HG03442 (cell line): ENCODE measurements around the gene CEMP1.
A peak's percentile ranks its signal among the peaks of the same experiment; 100 is the strongest.
"Not testable (repeated sequence)": the region's sequence is repeated elsewhere in the genome, so short reads cannot be mapped to it uniquely, and the experiment has no call there.

ENCODE experiments used
- ATAC-seq: cut with Tn5 transposase; IDR thresholded peaks from one replicate; pipeline ENCODE4 v1.9.1; 2021; ENCODE audit warnings: mild to moderate bottlenecking, moderate library complexity; ENCODE audit not compliant: unreplicated experiment

CEMP1 gene

DNA sequence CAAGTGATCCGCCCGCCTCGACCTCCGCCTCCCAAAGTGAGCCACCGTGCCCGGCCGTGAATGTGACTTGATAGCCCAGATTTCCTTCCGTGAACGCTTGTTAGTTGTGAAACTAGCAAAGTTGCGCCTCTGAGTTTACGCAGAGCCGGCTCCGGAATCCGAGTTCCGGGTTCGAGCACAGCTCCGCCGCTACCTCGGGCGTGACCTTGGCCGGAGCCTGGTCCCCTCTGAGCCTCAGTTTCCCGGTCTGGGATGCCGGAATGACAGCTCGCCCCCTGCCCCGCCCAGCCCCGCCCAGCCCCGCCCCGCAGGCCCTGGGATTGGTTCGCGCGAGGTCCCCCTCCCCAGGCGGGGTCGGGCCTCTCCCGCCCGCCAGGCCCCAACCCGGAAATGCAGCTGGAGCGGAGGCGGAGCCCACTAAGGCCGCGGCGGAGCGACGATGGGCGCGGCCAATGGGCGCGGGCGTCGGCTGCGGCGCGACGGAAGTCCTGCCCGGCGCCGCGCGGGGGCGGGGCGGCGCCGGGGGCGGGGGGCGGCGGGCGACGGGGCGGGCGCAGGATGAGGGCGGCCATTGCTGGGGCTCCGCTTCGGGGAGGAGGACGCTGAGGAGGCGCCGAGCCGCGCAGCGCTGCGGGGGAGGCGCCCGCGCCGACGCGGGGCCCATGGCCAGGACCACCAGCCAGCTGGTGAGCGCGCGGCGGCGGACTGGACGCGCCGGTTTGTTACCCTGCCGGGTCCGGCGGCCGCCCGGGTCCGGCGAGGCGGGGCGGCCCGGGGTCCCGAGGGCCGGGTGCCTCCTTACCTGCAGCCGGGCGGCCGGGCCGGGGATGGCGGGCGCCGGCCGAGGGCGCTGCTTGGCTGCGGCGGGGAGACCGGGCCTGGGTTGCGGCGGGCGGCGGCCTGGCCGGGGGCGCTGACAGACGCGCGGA is 6.5 kb upstream of the CEMP1 start, which contains the start of gene PDPK1:
PDPK1 (plus strand) TSS at position 571 of the 929 bp plus-strand sequence; CDS start at position 663, 92 bp downstream.
- ATAC-seq: peak; percentile 87

DNA sequence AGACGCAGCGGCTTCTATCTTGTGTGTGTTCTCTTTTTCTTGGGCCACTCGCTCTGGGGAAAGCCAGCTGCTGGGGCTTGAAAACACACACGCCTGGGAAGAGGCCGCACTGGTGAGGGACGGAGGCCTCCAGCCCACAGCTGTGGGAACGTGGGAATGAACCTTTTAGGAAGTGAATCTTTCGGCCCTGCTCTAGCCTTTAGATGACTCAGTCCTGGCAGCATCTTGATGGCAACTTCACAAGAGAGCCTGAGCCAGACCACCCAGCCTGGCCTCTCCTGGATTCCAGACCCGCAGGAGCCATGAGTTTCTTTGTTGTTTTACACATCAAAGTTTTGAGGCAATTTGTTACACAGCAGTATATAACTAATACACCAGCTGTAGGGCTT is 4.4 kb upstream of the CEMP1 start:
- no peak for ATAC-seq

DNA sequence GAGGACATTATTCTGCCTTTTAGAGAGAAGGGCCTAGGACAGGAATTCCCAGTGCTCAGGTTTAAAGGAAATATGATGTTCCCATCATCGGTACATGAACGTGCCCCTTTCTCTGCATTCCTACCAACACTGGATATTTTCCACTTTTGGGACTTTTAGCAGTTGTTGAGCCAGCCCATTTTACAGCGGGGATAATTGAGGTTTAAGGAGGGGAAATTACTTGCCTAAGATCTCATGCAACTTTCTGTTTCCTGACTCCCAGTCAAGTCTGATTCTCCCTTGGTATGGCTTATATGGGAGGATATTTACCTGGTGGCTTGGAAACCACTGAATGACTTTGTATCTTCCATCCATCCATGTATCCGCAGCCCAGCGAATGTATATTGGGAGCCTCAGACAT is 3.1 kb upstream of the CEMP1 start:
- not testable (repeated sequence) for ATAC-seq

DNA sequence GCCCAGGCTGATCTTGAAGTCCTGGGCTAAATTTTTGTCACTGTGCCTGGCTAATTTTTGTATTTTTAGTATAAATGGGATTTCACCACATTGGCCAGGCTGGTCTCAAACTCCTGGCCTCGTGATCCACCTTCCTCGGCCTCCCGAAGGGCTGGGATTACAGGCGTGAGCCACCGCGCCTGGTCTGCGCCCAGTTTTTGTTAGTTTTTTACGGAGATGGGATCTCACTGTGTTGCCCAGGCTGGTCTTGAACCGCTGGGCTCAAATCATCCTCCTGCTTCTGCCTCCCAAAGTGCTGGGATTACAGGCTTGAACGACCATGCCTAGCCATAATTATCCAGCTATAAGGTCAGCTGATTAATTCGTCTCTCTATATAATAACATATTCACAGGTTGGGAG is 2.7 kb upstream of the CEMP1 start:
- ATAC-seq: no peak

DNA sequence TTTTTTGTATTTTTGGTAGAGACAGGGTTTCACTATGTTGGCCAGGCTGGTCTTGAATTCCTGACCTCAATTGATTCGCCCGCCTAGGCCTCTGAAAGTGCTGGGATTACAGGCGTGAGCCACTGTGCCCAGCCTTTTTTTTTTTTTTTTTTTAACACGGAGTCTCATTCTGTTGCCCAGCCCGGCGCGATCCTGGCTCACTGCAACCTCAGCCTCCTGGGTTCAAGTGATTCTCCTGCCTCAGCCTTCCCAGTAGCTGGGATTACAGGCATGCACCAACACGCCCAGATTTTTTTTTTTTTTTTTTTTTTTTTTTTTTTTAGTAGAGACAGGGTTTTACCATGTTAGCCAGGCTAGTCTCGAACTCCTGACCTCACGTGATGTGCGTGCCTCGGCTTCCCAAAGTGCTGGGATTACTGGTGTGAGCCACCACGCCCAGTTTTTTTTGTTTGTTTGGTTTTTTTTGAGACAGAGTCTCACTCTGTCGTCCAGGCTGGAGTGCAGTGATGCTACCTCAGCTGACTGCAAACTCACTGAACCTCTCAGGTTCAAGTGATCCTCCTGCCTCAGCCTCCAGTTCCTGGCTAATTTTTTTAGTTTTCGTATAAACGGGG is 2.0 kb upstream of the CEMP1 start:
- not testable (repeated sequence) for ATAC-seq

DNA sequence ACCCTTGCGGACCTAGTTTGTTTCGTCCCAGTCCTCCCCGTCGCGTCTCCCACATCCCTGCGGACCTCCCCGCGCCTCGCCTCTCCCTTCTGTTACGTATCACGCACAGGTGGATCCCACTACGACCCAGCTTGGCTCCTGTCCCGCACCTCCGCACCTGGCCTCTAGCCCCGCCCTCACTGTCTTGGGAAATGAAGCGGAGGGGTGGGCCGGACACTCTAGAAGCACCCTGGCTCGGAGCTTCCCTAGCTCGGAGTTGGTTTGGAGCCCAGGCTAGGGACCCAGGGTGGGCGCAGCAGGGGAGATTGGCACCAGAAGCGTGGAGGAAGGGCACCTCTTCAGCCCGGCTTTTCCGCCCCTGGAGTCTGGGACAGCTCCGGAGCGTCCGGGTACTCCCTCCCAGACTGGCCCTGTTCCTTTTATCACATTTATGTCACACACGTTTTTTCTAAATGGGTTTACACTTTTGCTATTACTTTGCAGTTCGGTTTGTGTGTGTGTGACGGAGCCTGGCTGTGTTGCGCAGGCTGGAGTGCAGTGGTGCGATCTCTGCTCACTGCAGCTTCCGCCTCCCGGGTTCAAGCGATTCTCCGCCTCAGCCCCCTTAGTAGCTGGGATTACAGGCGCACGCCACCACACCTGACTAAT is 1.4 kb upstream of the CEMP1 start:
- no peak for ATAC-seq

DNA sequence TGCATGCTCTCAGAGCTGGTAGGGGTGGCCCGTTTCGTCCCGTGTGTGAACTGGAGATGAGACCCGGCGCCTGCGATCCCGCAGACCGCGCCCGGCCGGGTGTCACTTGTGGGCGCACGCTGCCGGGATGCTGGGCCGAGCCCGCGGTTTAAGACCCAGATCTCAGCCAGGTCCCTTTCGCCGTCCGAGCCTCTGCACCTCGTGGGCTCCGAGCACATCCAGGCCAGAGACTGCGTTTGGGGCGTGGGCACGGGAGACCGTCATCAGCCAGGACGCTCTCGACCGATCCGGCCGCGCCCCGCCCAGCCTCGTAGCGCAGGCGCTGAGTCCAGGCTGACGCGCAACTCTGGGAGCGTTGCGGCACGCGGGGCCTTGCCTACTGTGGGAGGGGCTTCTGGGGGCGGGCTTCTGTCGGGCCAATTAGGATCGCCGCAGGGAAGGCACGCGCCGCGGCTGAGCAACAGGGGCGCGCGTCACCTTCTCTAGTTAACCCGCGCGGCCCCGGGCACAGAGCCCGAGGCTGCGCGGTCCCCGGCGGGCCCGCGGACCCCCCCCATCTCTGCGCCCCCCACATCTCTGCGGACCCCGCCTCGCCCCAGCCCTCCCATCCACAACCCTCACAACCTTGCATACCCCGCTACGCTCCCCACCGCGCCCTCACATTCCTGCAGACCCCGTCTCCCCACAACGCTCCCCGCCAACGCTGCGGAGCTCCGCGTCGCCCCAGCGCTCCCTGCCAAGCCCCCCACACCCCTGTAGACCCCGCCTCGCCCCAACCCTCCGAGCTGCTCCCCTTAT is 687 bp upstream of the CEMP1 start:
- ATAC-seq: peak; percentile 80

DNA sequence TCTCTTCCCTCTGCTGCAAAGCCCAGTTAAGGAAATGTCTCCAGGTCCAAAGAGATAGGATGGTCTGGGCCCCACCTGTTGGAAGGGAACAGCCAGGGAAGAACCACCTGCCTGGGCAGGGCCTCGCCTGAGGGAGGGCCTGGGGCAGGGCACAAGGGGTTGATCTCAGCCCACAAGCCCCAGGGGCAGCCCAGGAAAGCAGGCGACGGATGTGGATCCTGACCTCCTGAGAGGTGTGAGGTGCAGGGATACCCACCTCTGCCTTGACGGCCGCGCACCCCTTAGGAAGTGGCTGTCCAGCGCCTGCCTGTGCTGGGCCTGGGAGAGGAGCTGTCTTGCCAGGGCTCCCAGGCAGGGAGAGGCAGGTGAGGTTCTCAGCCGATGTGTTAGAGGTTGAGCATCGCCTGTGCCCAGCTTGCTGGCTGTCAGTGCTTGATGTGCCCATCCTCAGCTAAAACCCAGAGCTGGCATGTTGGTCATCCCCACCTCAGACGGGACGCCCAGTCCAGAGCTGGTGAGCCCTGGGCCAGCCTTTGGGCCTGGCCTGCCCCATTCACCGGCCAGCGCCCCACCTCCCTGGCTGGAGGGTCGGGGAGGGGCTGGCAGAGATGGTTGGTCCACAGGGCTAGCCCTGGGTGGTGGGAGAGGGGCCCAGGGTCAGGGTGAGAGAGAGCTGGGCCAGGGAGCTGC is 434 bp downstream of the CEMP1 start:
- no peak for ATAC-seq

DNA sequence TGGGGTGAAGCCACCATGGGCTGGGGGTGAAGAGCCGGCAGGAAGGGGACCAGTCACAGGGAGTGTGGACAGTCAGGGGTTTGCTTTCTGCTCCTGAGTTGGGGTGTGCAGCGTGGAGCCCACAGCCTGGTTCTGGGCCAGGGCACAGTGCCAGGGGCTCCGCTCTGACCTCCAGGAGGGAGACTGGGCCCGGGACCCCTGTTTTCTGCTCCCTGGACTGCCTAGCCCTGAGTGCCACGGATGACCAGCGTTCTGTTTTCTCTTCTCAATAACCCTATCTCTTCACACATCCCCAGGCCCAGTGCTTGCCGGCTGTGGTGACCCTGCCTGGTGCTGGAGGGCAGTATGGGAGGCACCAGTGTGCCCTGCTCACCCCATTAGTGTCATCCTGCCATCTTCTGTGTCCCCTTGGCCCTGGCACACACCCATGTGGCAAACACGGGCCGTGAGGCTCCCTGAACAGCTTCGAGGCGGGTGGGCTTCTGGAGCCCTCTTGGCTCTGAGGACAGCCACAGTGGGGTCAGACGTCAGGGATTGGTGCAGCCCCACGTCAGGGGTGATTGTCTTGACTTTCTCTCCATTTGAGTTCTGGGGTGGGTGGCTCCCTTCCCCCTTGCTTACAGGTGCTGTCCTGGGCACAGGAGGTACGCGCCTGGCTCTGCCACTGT is 1.1 kb downstream of the CEMP1 start:
- no peak for ATAC-seq

DNA sequence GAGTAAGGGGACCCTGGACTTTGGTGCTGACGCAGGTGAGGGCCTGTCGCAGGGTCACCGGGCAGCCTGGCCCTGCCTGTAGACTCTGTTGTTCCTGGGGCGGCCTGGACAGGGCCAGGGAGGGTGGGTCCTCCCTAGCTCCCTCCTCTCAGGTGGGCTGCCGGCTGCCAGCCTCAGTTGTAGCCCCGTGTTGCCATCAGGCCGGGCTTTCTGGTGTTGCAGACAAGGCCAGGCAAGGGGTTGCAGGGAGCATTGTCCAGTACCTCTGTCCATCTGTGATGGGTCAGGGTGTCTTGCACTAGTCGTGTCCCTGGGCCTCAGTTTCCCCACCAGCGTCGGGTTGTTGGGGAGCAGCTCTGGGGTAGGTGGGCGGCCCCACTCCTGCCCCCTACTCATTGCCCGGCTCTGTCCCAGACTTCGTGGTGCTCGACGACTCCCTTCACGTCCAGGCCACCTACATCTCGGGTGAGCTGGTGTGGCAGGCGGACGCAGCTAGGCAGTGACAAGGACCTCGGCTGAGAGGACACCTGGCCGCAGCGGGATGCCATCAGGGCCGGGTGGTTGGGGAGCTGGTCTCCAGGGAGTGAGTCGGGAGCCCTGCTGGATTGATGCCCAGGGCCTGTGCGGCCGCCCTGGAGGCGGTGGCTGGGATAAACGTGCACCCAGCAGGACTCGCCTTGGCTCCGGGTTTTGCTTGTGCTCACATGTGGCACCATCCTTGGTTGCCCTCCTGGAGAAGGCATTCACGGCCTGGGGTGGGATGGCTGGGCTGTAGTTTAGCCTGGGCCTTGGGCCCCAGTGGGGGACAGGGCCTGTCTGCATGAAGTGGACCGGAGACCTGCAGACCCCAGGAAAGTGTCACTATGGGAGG is 1.9 kb downstream of the CEMP1 start:
- no peak for ATAC-seq

DNA sequence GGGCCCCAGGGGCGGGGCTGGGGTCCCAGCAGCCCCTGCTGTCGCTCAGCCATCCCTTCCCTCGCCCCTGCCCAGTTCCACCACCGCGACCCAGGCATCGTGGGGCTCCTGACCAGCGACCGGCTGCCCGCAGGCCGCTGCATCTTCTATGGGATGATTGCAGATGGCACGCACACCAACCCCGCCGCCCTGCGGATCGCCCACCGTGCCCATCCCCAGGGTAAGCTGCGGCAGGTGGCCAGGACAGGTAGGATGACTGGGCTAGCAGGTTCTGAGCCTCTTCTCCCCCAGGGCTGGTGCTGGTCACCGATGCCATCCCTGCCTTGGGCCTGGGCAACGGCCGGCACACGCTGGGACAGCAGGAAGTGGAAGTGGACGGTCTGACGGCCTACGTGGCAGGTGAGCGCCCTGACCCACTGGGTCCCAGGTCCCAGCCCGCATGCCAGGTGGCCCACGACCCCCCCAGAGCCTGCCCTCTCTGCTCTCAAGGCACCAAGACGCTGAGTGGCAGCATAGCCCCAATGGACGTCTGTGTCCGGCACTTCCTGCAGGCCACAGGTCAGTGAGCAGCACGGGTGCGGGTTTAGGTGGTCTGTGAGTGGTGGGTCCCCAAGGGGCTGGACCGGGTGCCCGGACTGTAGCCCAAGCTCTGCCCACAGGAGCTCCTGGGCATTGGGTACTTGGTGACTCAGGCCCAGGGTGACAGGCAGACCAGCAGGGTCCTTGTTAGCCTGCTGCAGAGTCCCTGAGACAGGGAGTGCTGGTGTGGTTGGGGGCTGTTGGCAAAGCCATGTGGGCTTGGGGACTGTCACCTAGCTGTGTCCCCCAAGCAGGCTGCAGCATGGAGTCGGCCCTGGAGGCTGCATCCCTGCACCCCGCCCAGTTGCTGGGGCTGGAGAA is 2.8 kb downstream of the CEMP1 start:
- no peak for ATAC-seq

DNA sequence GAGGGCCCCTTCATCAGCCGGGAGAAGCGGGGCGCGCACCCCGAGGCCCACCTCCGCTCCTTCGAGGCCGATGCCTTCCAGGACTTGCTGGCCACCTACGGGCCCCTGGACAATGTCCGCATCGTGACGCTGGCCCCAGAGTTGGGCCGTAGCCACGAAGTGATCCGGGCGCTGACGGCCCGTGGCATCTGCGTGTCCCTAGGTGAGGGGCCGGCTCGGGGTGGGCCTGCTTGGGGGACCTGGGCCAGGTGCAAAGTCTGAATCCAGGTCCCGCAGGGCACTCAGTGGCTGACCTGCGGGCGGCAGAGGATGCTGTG is 3.5 kb downstream of the CEMP1 start:
- no peak for ATAC-seq

DNA sequence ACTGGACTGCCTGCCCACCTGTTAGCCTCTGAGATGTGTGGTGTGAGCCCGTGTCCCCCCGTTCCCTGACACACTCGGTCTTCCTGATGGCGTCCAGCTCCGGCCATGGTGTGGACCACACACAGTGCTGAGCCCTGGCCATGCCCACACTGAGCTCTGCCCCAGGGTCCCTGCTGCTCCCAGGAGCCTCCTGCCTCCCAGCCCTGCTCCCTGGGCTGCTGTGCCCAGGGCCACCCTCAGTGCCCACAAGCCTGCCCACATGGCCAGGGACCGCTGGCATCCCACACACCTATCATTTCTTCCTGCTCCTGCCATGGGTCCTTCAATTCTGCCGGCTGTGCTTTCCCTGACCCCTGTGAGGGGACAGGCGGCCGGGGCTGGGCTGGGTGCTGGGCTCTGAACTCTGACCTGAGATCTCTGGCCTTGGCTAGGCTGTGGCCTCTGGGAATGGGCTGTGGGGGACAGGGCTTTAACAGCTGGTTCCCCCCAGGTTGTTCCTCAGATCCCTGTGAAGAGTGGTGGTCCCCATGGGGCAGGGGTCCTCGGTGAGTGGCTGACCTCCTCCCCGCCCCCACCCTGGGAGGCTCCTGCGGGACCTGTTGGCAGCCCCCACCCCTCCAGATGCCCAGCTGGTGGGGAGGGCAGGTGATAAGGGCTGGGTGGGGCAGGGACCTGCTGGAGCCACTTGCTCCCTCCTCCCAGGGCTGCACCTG is 4.0 kb downstream of the CEMP1 start:
- no peak for ATAC-seq

DNA sequence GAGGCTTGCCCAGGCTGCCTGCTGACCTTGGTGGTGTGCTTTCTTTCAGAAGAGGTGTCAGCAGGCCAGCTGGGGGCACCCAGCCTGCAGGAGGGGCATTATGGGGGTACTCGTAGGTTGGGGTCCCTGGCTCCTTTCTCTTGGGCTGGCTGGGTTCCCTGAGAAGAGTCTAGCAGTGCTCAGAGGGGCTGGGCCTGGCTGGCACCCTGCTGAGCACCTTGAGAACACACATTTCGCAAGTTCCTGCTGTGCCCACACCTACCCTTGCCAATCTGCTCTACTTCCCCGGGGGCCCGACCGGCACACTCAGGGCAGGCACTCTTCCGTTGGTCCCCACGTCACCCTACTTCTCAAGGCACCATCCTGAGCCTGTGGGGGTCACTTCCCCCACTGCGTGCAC is 5.1 kb downstream of the CEMP1 start:
- ATAC-seq: no peak

DNA sequence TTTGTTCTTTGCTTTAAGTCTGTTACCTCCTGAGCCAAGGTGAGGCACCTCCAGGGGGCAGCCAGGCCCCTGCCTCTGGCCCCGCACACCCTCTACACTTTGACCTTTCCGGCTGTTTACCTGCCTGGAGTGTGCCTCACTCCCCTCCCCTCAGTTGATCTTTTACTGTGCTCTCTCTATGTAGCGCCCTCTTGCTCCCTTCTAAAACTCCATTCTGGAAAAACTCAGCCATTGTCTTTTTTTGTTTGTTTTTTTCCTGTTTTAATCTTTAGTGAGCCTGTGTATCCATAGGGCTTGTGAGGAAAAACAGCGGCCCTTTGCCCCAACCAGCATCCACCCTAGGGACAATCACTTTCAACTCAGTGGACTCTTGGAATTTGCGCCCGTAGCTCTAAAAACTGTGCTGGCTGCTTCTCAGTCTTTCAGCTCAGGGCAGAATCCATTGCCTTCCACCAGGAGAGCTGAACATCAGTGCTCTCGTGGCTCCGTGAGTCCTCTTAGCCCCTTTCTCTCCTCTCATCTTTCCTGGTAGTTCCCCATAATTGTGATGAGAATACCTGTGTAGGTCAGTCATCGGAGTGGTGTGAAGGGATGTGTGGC is 6.8 kb downstream of the CEMP1 start:
- ATAC-seq: no peak

DNA sequence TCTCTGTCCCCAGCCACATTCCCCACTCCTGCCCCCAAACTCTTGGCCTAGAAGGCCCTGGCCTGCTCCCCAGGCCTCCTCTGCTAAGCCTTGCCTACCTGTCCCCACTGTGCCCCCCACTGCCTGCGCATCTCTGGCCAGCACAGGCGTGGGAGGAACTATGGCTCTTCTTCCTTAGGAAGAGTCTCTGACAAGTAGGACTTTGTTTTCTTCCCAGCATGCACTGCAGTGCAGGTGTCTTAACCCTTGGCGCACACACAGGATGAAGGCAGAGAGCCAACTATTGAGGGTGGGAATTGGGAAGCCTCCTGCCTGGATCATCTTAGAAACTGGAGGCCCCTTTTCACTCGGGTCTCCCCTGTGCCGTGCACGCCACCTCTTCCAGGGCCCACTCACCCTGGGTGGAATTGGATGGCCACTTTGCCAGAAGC is 7.4 kb downstream of the CEMP1 start:
- ATAC-seq: no peak
